Adrenal gland (tissue), 5 donors: ENCODE measurements around the gene TMEM185A.
"Not testable (repeated sequence)": the region's sequence is repeated elsewhere in the genome, so short reads cannot be mapped to it uniquely, and the experiment has no call there.

Experiments used
- CTCF ChIP-seq, 6 experiments: fragments of 450-650 bp in 4 of 6; fragments of 200-600 bp in 2 of 6; sonication (generic) in 1 of 6; IDR thresholded peaks; 1 replicate in 5 of 6; 2 replicates in 1 of 6; pipeline versions ENCODE4 v1.5.1 to v1.8.0; 2016 to 2021; ENCODE audit warnings: antibody characterized with exemption in 6 of 6, mild to moderate bottlenecking in 2 of 6, moderate library complexity in 1 of 6
- POLR2A ChIP-seq, 2 donors: fragments of 450-650 bp; IDR thresholded peaks; one replicate each; pipeline ENCODE4 v1.6.1; 2017; ENCODE audit warnings: antibody characterized with exemption in 2 of 2, mild to moderate bottlenecking in 2 of 2, moderate library complexity in 1 of 2
- donor health status: DM: no; HTN: no; CAD: no.

GRCh38 chrX:149549701-149550100 lies 81.9 kb downstream of the TMEM185A start, which contains the start of gene HSFX3:
- TF ChIP-seq CTCF, POLR2A (IDR thresholded peaks at IDR 0.05): not testable (repeated sequence)
